KMS-11 (cell line): ENCODE data around the gene RPN2.

Source experiments
- H2AFZ ChIP-seq: fragments of 200-600 bp; sonication (generic); 2 replicates; pipeline ENCODE4 v1.6.1; 2016; ENCODE audit warnings: antibody characterized with exemption, mixed run types, low read depth
- H3K27ac ChIP-seq: fragments of 200-600 bp; sonication (generic); 2 replicates; pipeline ENCODE4 v1.6.1; 2016; ENCODE audit warnings: mild to moderate bottlenecking, mixed run types
- H3K27me3 ChIP-seq: fragments of 200-600 bp; sonication (generic); 2 replicates; pipeline ENCODE4 v1.6.1; 2017; ENCODE audit warnings: mild to moderate bottlenecking, low read depth, mixed run types, moderate library complexity; ENCODE audit not compliant: insufficient read depth
- H3K36me3 ChIP-seq: fragments of 200-600 bp; sonication (generic); 2 replicates; pipeline ENCODE4 v1.6.1; 2017; ENCODE audit warnings: mild to moderate bottlenecking, mixed run types; ENCODE audit not compliant: insufficient read depth
- H3K4me1 ChIP-seq: fragments of 200-600 bp; sonication (generic); 2 replicates; pipeline ENCODE4 v1.6.1; 2016; ENCODE audit warnings: mild to moderate bottlenecking, low read depth, mixed run types; ENCODE audit not compliant: poor library complexity, severe bottlenecking
- H3K4me2 ChIP-seq: fragments of 200-600 bp; sonication (generic); 2 replicates; pipeline ENCODE4 v1.7.0; 2016; ENCODE audit warnings: mild to moderate bottlenecking, mixed run types
- H3K4me3 ChIP-seq: fragments of 200-600 bp; sonication (generic); IDR thresholded peaks from 2 replicates; pipeline ENCODE4 v1.6.1; 2017; ENCODE audit warnings: low read depth, low read length, mixed read lengths; ENCODE audit not compliant: insufficient read depth
- H3K79me2 ChIP-seq: fragments of 200-600 bp; sonication (generic); 2 replicates; pipeline ENCODE4 v1.6.1; 2016; ENCODE audit warnings: low read depth, mixed run types; ENCODE audit not compliant: insufficient read depth
- H3K9ac ChIP-seq: fragments of 200-600 bp; sonication (generic); 2 replicates; pipeline ENCODE4 v1.6.1; 2016; ENCODE audit warnings: mild to moderate bottlenecking, mixed run types
- H4K20me1 ChIP-seq: fragments of 200-600 bp; sonication (generic); 2 replicates; pipeline ENCODE4 v1.6.1; 2016; ENCODE audit warnings: mild to moderate bottlenecking, mixed run types; ENCODE audit not compliant: insufficient read depth
- CTCF ChIP-seq: fragments of 200-600 bp; sonication (generic); conservative IDR thresholded peaks from 2 replicates; pipeline ENCODE4 v1.6.1; 2017; ENCODE audit warnings: low read depth, mild to moderate bottlenecking, antibody characterized with exemption, low read length, moderate library complexity, mixed read lengths

The RPN2 gene

GRCh38 chr20:37233548-37234253 lies 54.6 kb downstream of the RPN2 start:
- H3K9ac ChIP-seq = no peak overlapping the region
- no peaks in the 10 kb centered on the region for H3K4me1 ChIP-seq
- no peak overlapping the region for H3K27ac ChIP-seq
- no peak overlapping the region for H2AFZ ChIP-seq
- no peak overlapping the region for H3K4me3 ChIP-seq
- H3K27me3 ChIP-seq = no peaks in the 10 kb centered on the region
- no peak for TF ChIP-seq CTCF
- no peak overlapping the region for H3K4me2 ChIP-seq
- H4K20me1 ChIP-seq = no peaks in the 10 kb centered on the region
- H3K36me3 ChIP-seq = peaks cover 22% of the 10 kb centered on the region; the same call in 1 of the 2 replicates
- H3K79me2 ChIP-seq = no peaks in the 10 kb centered on the region

GRCh38 chr20:37234254-37234581 lies 55.1 kb downstream of the RPN2 start:
- Histone ChIP-seq H3K9ac (no peak overlapping the region), H2AFZ (no peak overlapping the region), H3K27me3 (no peaks in the 10 kb centered on the region), H3K4me1 (no peaks in the 10 kb centered on the region), H3K36me3 (peaks cover 22% of the 10 kb centered on the region; the same call in 1 of the 2 replicates), H3K79me2 (no peaks in the 10 kb centered on the region), H4K20me1 (no peaks in the 10 kb centered on the region), H3K27ac (no peak overlapping the region), H3K4me3 (no peak overlapping the region), H3K4me2 (no peak overlapping the region)
- TF ChIP-seq CTCF = no peak

- Histone ChIP-seq H3K9ac (no peak overlapping the region), H3K4me3 (no peak overlapping the region), H3K27me3 (no peaks in the 10 kb centered on the region), H3K36me3 (peaks cover 23% of the 10 kb centered on the region; the same call in 1 of the 2 replicates), H4K20me1 (no peaks in the 10 kb centered on the region), H3K4me2 (no peak overlapping the region), H3K27ac (no peak overlapping the region), H3K79me2 (no peaks in the 10 kb centered on the region), H3K4me1 (no peaks in the 10 kb centered on the region), H2AFZ (no peak overlapping the region)
- TF ChIP-seq CTCF = no peak
Measured at GRCh38 chr20:37235065-37235464, 55.9 kb downstream of the RPN2 start.

- peaks cover 34% of the 10 kb centered on the region; the same call in 1 of the 2 replicates for H3K36me3 ChIP-seq
- H2AFZ ChIP-seq = no peak overlapping the region
- no peak overlapping the region for H3K9ac ChIP-seq
- no peaks in the 10 kb centered on the region for H3K79me2 ChIP-seq
- H3K4me3 ChIP-seq = no peak overlapping the region
- no peak for TF ChIP-seq CTCF
- H3K27ac ChIP-seq = no peak overlapping the region
- H3K4me1 ChIP-seq = no peaks in the 10 kb centered on the region
- H3K4me2 ChIP-seq = no peak overlapping the region
- H4K20me1 ChIP-seq = no peaks in the 10 kb centered on the region
- no peaks in the 10 kb centered on the region for H3K27me3 ChIP-seq
Measured at GRCh38 chr20:37236462-37236861, 57.3 kb downstream of the RPN2 start.
